Sigmoid colon (tissue), 7 donors: Measurements from ENCODE around the gene TUFM. TPM values are rescaled to one million over a fixed set of nuclear protein-coding genes. Genes with fewer than 3 reads are reported as not detected.

Experiments
- DNase-seq: peaks from one replicate; pipeline ENCODE4 v3.0.0-alpha.2; 2019
- H3K27ac ChIP-seq, 4 donors: fragments of 200-600 bp; sonication (generic); one replicate each; pipeline ENCODE4 v1.5.1; 2016 to 2019; ENCODE audit warnings: mild to moderate bottlenecking in 1 of 4
- H3K27me3 ChIP-seq, 3 donors: fragments of 200-600 bp; sonication (generic); one replicate each; pipeline ENCODE4 v1.5.1; 2019; ENCODE audit warnings: mild to moderate bottlenecking in 1 of 3
- H3K36me3 ChIP-seq, 4 donors: fragments of 200-600 bp; sonication (generic); one replicate each; pipeline ENCODE4 v1.5.1; 2016 to 2019
- H3K4me1 ChIP-seq, 4 donors: fragments of 200-600 bp; sonication (generic); one replicate each; pipeline ENCODE4 v1.5.1; 2017 to 2019
- H3K4me3 ChIP-seq, 4 donors: fragments of 200-600 bp; sonication (generic); one replicate each; pipeline ENCODE4 v1.5.1; 2017 to 2019; ENCODE audit warnings: mild to moderate bottlenecking in 2 of 4, moderate library complexity in 1 of 4
- H3K9me3 ChIP-seq, 4 donors: fragments of 200-600 bp in 3 of 4; sonication (generic) in 3 of 4; one replicate each; pipeline versions ENCODE4 v1.5.1 to v1.6.1; 2013 to 2019
- CTCF ChIP-seq, 4 experiments: fragments of 450-650 bp in 3 of 4; fragments of 200-600 bp in 1 of 4; IDR thresholded peaks; one replicate each; pipeline ENCODE4 v1.5.1; 2016 to 2019; ENCODE audit warnings: antibody characterized with exemption in 4 of 4, mild to moderate bottlenecking in 3 of 4, moderate library complexity in 2 of 4
- EP300 ChIP-seq, 4 donors: sonication (generic); formaldehyde crosslinking; IDR thresholded peaks; one replicate each; pipeline ENCODE4 v1.6.1; 2017; ENCODE audit warnings: antibody characterized with exemption in 4 of 4
- POLR2A ChIP-seq, 2 donors: fragments of 450-650 bp; IDR thresholded peaks; one replicate each; pipeline ENCODE4 v1.6.1; 2016; ENCODE audit warnings: antibody characterized with exemption in 2 of 2, mild to moderate bottlenecking in 2 of 2, moderate library complexity in 2 of 2
- POLR2AphosphoS5 ChIP-seq, 4 donors: sonication (generic); formaldehyde crosslinking; IDR thresholded peaks; one replicate each; pipeline ENCODE4 v1.6.1; 2017; ENCODE audit warnings: antibody characterized with exemption in 4 of 4
- WGBS, 2 donors: extraction: QIAGEN DNeasy Blood & Tissue Kit; methylation state at CpG; one replicate each; pipeline ENCODE4 v1.1.7; 2013; 5-methylcytosine and 5-hydroxymethylcytosine counted together
- intact Hi-C: fragments of 100-400 bp; cut with DNase I; formaldehyde crosslinking; loops from one replicate; pipeline ENCODE4 v1.15.1; 2023
- polyA plus RNA-seq, 3 donors: library from polyadenylated mRNA; stranded (reverse); fragments of 200-250 nt; gene quantifications; one replicate each; pipeline ENCODE4 v1.2.3, GENCODE V29; 2013
- total RNA-seq, 4 donors: library from RNA; depleted of rRNA; stranded (reverse); fragments of >200 nt; gene quantifications; one replicate each; pipeline ENCODE4 v1.1.0, GENCODE V29; 2016
- donor health status: healthy with polysubstance abuse.
- donor health status: Bipolar disorder and iron deficiency.
- donor health status: healthy.

The TUFM gene
- total and polyA plus RNA-seq, 7 donors = 75.3 to 289 (median 102) TPM

GRCh38 chr16:28863929-28864793 is 18.0 kb upstream of the TUFM start:
- DNase-seq = peak; percentile 78
- peaks cover 9 to 28% (median 20%) of the 10 kb centered on the region in 4 donors for H3K36me3 ChIP-seq
- TF ChIP-seq POLR2A (IDR thresholded peaks at IDR 0.05) (no peak), POLR2AphosphoS5 (IDR thresholded peaks at IDR 0.05) (no peak), CTCF (IDR thresholded peaks at IDR 0.05) (no peak), EP300 (IDR thresholded peaks at IDR 0.05) (no peak)
- peak overlapping the region; percentile 77 to 96 (median 88) for H3K4me3 ChIP-seq
- peak overlapping the region; percentile 91 to 95 (median 95) for H3K27ac ChIP-seq
- intact Hi-C loops = loop anchor here (1.0 to 5.0 kb wide), 3 partner anchors 18 to 83 kb away; partner anchors contain the start of genes RABEP2 and TUFM
- WGBS, 2 donors = 1 to 4% methylated on average over 42 of the region's 42 CpGs
- H3K27me3 ChIP-seq = no peaks in the 10 kb centered on the region
- H3K9me3 ChIP-seq = no peaks in the 10 kb centered on the region
- peaks cover 0 to 31% (median 28%) of the 10 kb centered on the region in 4 donors for H3K4me1 ChIP-seq

- no peak for DNase-seq
- WGBS, 2 donors = 80 to 93% methylated on average over 4 of the region's 4 CpGs
- peaks cover 0 to 19% (median 8%) of the 10 kb centered on the region in 4 donors for H3K4me1 ChIP-seq
- intact Hi-C loops = no loop called here
- TF ChIP-seq EP300 (IDR thresholded peaks at IDR 0.05) = no peak
- no peak for TF ChIP-seq CTCF (IDR thresholded peaks at IDR 0.05)
- no peak for TF ChIP-seq POLR2A (IDR thresholded peaks at IDR 0.05)
- no peaks in the 10 kb centered on the region for H3K27me3 ChIP-seq
- peak overlapping the region in 1 of 4 donors; percentile 77 for H3K27ac ChIP-seq
- no peaks in the 10 kb centered on the region for H3K36me3 ChIP-seq
- no peaks in the 10 kb centered on the region for H3K9me3 ChIP-seq
- H3K4me3 ChIP-seq = no peak overlapping the region
Observed at GRCh38 chr16:28859326-28859725, 13.2 kb upstream of the TUFM start.

GRCh38 chr16:28858421-28858820 is 12.3 kb upstream of the TUFM start:
- no peak overlapping the region for H3K4me3 ChIP-seq
- no peaks in the 10 kb centered on the region for H3K9me3 ChIP-seq
- WGBS, 2 donors = 95 to 96% methylated on average over 8 of the region's 8 CpGs
- H3K27ac ChIP-seq = peak overlapping the region in 3 of 4 donors; percentile 39 to 77 (median 62)
- TF ChIP-seq POLR2A (IDR thresholded peaks at IDR 0.05) (no peak), CTCF (IDR thresholded peaks at IDR 0.05) (no peak), EP300 (IDR thresholded peaks at IDR 0.05) (no peak), POLR2AphosphoS5 (IDR thresholded peaks at IDR 0.05) (no peak)
- no peaks in the 10 kb centered on the region for H3K27me3 ChIP-seq
- intact Hi-C loops = no loop called here
- DNase-seq = no peak
- no peaks in the 10 kb centered on the region for H3K36me3 ChIP-seq
- peaks cover 0 to 16% (median 6%) of the 10 kb centered on the region in 4 donors for H3K4me1 ChIP-seq

GRCh38 chr16:28846933-28847273 is 755 bp upstream of the TUFM start:
- TF ChIP-seq POLR2A (IDR thresholded peaks at IDR 0.05) (no peak), POLR2AphosphoS5 (IDR thresholded peaks at IDR 0.05) (no peak), EP300 (IDR thresholded peaks at IDR 0.05) (no peak), CTCF (IDR thresholded peaks at IDR 0.05) (no peak)
- intact Hi-C loops = loop anchor here (1.0 kb wide), 1 partner anchor 16 kb away; the partner anchor contains the start of gene SH2B1
- H3K36me3 ChIP-seq = peaks cover 24 to 30% (median 29%) of the 10 kb centered on the region in 4 donors

More at GRCh38 chr16:28846933-28847273, 755 bp upstream of the TUFM start:
- no peaks in the 10 kb centered on the region for H3K27me3 ChIP-seq
- H3K9me3 ChIP-seq = no peaks in the 10 kb centered on the region
- H3K4me1 ChIP-seq = peaks cover 0 to 27% (median 22%) of the 10 kb centered on the region in 4 donors
- H3K27ac ChIP-seq = peak overlapping the region; percentile 91 to 95 (median 92)
- WGBS, 2 donors = 11 to 29% methylated on average over 5 of the region's 5 CpGs
- H3K4me3 ChIP-seq = peak overlapping the region; percentile 72 to 98 (median 80)
- DNase-seq = no peak
